HG03108 (cell line): Measurements from ENCODE around the gene AGFG2.

Source experiments
- ATAC-seq: cut with Tn5 transposase; IDR thresholded peaks from one replicate; pipeline ENCODE4 v1.9.1; 2021; ENCODE audit warnings: moderate library complexity; ENCODE audit not compliant: unreplicated experiment

Gene AGFG2

GRCh38 chr7:100584683-100585510 is 45.9 kb downstream of the AGFG2 start:
- ATAC-seq: no peak

- peak; percentile 21 for ATAC-seq
Observed at GRCh38 chr7:100585511-100586265, 46.7 kb downstream of the AGFG2 start, which contains the start of gene LRCH4. Gene LRCH4 (minus strand): TSS chr7:100586129. CDS start chr7:100586100, 29 bp downstream.

- ATAC-seq: peak; percentile 80
Observed at GRCh38 chr7:100586266-100587025, 47.4 kb downstream of the AGFG2 start, which contains the start of gene FBXO24. Gene FBXO24 (plus strand): TSS chr7:100586328. CDS start chr7:100586626, 298 bp downstream.

- ATAC-seq: no peak
Observed at GRCh38 chr7:100588438-100588837, 49.4 kb downstream of the AGFG2 start.

- no peak for ATAC-seq
Observed at GRCh38 chr7:100589341-100589947, 50.4 kb downstream of the AGFG2 start.

GRCh38 chr7:100590077-100590737 is 51.2 kb downstream of the AGFG2 start:
- no peak for ATAC-seq

- ATAC-seq: no peak
Observed at GRCh38 chr7:100591596-100591995, 52.6 kb downstream of the AGFG2 start.

GRCh38 chr7:100595188-100595587 is 56.2 kb downstream of the AGFG2 start:
- ATAC-seq: no peak

- no peak for ATAC-seq
Observed at GRCh38 chr7:100598425-100598824, 59.4 kb downstream of the AGFG2 start.

GRCh38 chr7:100599911-100600729 is 61.1 kb downstream of the AGFG2 start:
- no peak for ATAC-seq

GRCh38 chr7:100600730-100601038 is 61.7 kb downstream of the AGFG2 start:
- ATAC-seq: no peak

- no peak for ATAC-seq
Observed at GRCh38 chr7:100602889-100603725, 64.1 kb downstream of the AGFG2 start.

GRCh38 chr7:100603726-100604027 is 64.7 kb downstream of the AGFG2 start:
- ATAC-seq: no peak

- peak; percentile 49 for ATAC-seq
Observed at GRCh38 chr7:100604028-100604975, 65.3 kb downstream of the AGFG2 start.

GRCh38 chr7:100604976-100605911 is 66.2 kb downstream of the AGFG2 start:
- ATAC-seq: no peak

- ATAC-seq: no peak
Observed at GRCh38 chr7:100606313-100606712, 67.3 kb downstream of the AGFG2 start.

- ATAC-seq: no peak
Observed at GRCh38 chr7:100607111-100607510, 68.1 kb downstream of the AGFG2 start.
